AG04450 (cell line): Measurements from ENCODE around the gene JOSD1. TPM values are rescaled to one million over a fixed set of nuclear protein-coding genes. Genes with fewer than 3 reads are reported as not detected.

Experiments
- CTCF ChIA-PET: fragments of 300-600, 350-600 bp; formaldehyde crosslinking; extraction: SDS; loops from one replicate; lab custom pipeline; 2022; ENCODE audit warnings: antibody characterized with exemption, inconsistent platforms; lab: Charles Lee
- POLR2A ChIA-PET: fragments of 350-600 bp; formaldehyde crosslinking; extraction: SDS; loops from one replicate; lab custom pipeline; 2021; ENCODE audit warnings: antibody characterized with exemption, inconsistent platforms; lab: Yijun Ruan, JAX
- DNase-seq: peaks from one replicate; pipeline ENCODE4 v3.0.0-alpha.2; 2011; ENCODE audit warnings: low read depth, low spot score
- H3K27ac ChIP-seq: one replicate; pipeline ENCODE4 v1.5.1; 2012; ENCODE audit warnings: low read depth, low read length, control low read depth
- H3K27me3 ChIP-seq: one replicate; pipeline ENCODE4 v1.6.0; 2012; ENCODE audit warnings: low read length; ENCODE audit not compliant: control insufficient read depth, insufficient read depth
- H3K4me3 ChIP-seq: 2 replicates; pipeline ENCODE4 v1.5.1; 2011; ENCODE audit warnings: mild to moderate bottlenecking, low read depth, low read length, control low read depth
- H3K9me3 ChIP-seq: 2 replicates; pipeline ENCODE4 v1.5.1; 2012; ENCODE audit warnings: low read length; ENCODE audit not compliant: control insufficient read depth, insufficient read depth
- polyA plus RNA-seq: library from polyadenylated mRNA; depleted of rRNA; stranded (reverse); fragments of >200 nt; gene quantifications from 2 replicates; pipeline ENCODE4 v1.2.3, GENCODE V29; 2011
- TF ChIP-seq, protein P1 (sequence below): IDR thresholded peaks from 2 replicates; pipeline ENCODE4 v1.5.1; 2011; ENCODE audit warnings: low read depth, low read length, control low read depth, inconsistent platforms

Gene JOSD1
- polyA plus RNA-seq, 1 experiment = 29.6 TPM

- TF ChIP-seq, protein P1, sequence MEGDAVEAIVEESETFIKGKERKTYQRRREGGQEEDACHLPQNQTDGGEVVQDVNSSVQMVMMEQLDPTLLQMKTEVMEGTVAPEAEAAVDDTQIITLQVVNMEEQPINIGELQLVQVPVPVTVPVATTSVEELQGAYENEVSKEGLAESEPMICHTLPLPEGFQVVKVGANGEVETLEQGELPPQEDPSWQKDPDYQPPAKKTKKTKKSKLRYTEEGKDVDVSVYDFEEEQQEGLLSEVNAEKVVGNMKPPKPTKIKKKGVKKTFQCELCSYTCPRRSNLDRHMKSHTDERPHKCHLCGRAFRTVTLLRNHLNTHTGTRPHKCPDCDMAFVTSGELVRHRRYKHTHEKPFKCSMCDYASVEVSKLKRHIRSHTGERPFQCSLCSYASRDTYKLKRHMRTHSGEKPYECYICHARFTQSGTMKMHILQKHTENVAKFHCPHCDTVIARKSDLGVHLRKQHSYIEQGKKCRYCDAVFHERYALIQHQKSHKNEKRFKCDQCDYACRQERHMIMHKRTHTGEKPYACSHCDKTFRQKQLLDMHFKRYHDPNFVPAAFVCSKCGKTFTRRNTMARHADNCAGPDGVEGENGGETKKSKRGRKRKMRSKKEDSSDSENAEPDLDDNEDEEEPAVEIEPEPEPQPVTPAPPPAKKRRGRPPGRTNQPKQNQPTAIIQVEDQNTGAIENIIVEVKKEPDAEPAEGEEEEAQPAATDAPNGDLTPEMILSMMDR = no peak
- Histone ChIP-seq H3K4me3 (peak overlapping the region; percentile 88), H3K9me3 (peaks cover 3% of the 10 kb centered on the region; the same call in 1 of the 2 replicates), H3K27me3 (no peaks in the 10 kb centered on the region), H3K27ac (no peak overlapping the region)
- POLR2A ChIA-PET = interaction anchor here (0.6 kb wide), 1 partner anchor 10 kb away, joined by 3 read pairs; no protein-coding TSS in a partner anchor
- CTCF ChIA-PET = interaction anchor here (2.2 kb wide), 1 partner anchor 10 kb away, joined by 6 read pairs; no protein-coding TSS in a partner anchor
- DNase-seq = no peak
Observed at GRCh38 chr22:38707346-38707745, 6.6 kb upstream of the JOSD1 start.

- Histone ChIP-seq H3K27me3 (no peaks in the 10 kb centered on the region), H3K27ac (peak overlapping the region; percentile 87), H3K4me3 (peak overlapping the region; percentile 88), H3K9me3 (peaks cover 3% of the 10 kb centered on the region; the same call in 1 of the 2 replicates)
- TF ChIP-seq, protein P1 = no peak
- CTCF ChIA-PET = interaction anchor here (1.1 to 2.2 kb wide), 2 partner anchors 10 to 57 kb away, joined by 3 to 6 read pairs; no protein-coding TSS in a partner anchor
- no peak for DNase-seq
- POLR2A ChIA-PET = interaction anchor here (1.4 kb wide), 1 partner anchor 10 kb away, joined by 3 read pairs; no protein-coding TSS in a partner anchor
Observed at GRCh38 chr22:38706901-38707195, 6.1 kb upstream of the JOSD1 start.

DNA sequence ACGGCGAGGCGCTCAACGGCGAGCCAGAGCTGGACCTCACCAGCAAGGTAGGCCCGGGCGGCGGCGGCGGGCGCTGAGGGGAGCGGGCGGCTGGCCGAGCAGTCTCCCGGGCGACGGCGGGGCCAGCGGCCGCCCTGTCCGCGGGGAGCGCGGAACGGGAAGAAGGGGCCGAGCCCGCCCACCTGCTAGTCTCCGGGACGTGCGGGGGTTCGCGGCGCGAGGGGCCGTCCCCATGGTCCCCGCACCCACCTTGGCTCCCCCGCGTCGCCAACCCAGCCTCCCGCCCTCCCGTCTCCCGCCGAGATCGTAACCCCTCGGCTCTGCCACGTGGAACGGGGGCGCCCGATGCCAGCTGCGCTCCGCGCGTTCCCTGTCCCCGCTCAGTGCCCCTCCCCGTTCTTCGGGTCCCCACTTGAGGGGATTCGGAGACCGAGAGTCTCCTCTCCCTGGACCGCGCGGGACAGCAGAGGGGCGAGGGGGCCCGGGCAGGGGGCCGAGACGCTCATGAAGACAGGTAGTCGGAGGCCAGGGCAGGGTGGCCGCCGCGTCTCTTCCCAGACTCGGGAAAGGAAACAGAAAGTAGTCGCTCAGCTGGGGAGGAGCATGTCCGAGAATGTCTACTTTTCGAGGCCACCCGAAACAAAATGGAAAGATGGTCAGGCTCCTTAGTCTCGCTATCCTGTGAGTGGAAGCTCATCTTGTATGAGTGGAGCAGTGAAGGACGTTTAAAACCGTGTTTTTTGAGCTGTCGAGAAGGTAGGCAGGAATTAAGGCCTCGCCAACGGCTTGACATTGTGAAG, 5.6 kb upstream of the JOSD1 start:
- Histone ChIP-seq H3K27ac (peak overlapping the region; percentile 87), H3K4me3 (peak overlapping the region; percentile 88), H3K27me3 (no peaks in the 10 kb centered on the region), H3K9me3 (peaks cover 3% of the 10 kb centered on the region; the same call in 1 of the 2 replicates)
- POLR2A ChIA-PET = interaction anchor here (0.8 to 1.7 kb wide), 7 partner anchors 9 to 34 kb away, joined by 3 to 8 read pairs (median 3); partner anchors contain the start of gene TOMM22
- TF ChIP-seq, protein P1 = no peak
- no peak for DNase-seq
- CTCF ChIA-PET = interaction anchor here (1.0 to 2.2 kb wide), 3 partner anchors 11 to 58 kb away, joined by 3 to 6 read pairs (median 6); no protein-coding TSS in a partner anchor

DNA sequence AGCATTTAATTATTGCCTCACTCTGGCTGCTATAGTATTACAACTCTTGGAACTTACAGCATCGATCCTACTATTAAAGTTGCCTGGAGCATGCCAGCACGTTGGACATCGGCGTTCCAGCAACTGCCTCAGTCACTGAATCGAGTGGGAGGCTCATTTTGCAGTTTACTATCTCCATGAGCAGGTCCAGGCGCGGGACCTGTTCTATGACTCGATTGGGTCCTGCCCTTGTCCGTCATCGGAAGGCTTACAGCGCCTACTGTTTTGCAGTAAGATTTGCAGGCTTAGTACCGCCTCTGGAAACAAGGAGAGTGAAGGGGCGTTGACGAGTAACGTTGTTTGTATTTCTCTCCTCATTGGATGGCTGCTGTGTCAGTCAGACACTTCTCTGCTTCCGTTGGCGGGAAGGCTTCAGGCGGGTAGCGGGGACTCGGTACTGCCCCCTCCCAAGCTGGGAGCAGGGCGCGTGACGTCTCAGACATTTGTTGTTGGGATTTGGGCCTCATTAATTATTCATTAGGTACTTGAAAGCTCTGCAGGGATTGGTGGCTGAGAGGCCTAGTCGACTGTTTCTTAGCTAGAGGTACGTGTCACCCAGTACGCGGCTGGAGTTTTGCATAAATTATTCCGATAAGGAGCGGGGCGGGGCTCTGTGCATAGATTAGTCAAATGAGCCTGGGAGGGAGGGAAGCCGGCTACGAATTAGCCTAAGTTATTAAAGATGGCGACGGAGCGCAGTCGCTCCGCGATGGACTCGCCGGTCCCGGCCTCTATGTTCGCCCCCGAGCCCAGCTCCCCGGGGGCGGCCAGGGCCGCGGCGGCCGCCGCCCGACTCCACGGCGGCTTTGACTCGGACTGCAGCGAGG, 4.7 kb upstream of the JOSD1 start, which contains the start of gene GTPBP1:
Gene GTPBP1 (plus strand): TSS at position 710 of the 866 bp plus-strand sequence. CDS start 12 bp downstream, at position 722.
- CTCF ChIA-PET = interaction anchor here (1.0 kb wide), 1 partner anchor 20 kb away, joined by 6 read pairs; no protein-coding TSS in a partner anchor
- POLR2A ChIA-PET = interaction anchor here (0.5 to 1.7 kb wide), 10 partner anchors 9 to 800 kb away, joined by 3 to 8 read pairs (median 3); partner anchors contain the start of gene TOMM22
- H3K27me3 ChIP-seq = no peaks in the 10 kb centered on the region
- H3K9me3 ChIP-seq = peaks cover 3% of the 10 kb centered on the region; the same call in 1 of the 2 replicates
- peak; percentile 100 for DNase-seq
- H3K27ac ChIP-seq = peak within 1 kb of the TSS; percentile 87
- peak within 1 kb of the TSS; percentile 88 for H3K4me3 ChIP-seq
- TF ChIP-seq, protein P1 = no peak
